ENCODE results near the gene SLC9A3.

DNA sequence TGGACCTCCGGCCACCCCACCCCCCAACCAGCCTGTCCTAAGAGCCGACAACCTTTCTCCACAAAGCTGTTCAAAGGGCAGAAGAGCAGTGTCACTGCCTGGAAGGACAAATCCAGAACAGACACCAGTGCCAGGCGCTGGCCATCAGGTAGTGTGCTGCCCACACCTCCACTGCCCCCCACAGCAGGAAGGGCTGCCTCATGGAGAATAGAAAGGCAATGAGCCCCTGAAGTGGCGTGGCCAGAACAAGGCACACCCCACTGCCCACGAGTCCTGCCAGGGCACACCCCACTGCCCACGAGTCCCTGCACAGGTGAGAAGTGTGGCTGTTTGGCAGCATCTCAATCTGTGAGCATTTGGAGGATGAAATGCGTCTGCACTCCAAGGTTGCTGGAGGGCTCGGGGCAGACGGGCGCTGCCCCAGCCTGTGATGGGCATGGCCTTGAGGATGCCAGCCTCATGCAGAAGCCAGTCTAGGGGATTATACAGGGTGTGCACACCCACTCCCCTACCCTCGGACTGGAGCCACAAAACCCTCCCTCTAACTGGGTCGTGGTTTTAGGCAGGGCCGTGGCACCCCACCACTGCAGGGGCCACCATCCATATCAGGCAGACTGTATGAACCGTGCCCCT is 2.3 kb upstream of the SLC9A3 start:
- TF ChIP-seq, protein P1, sequence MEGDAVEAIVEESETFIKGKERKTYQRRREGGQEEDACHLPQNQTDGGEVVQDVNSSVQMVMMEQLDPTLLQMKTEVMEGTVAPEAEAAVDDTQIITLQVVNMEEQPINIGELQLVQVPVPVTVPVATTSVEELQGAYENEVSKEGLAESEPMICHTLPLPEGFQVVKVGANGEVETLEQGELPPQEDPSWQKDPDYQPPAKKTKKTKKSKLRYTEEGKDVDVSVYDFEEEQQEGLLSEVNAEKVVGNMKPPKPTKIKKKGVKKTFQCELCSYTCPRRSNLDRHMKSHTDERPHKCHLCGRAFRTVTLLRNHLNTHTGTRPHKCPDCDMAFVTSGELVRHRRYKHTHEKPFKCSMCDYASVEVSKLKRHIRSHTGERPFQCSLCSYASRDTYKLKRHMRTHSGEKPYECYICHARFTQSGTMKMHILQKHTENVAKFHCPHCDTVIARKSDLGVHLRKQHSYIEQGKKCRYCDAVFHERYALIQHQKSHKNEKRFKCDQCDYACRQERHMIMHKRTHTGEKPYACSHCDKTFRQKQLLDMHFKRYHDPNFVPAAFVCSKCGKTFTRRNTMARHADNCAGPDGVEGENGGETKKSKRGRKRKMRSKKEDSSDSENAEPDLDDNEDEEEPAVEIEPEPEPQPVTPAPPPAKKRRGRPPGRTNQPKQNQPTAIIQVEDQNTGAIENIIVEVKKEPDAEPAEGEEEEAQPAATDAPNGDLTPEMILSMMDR (IDR thresholded peaks at IDR 0.05) = no peak
- no peak for TF ChIP-seq POLR2A (IDR thresholded peaks at IDR 0.05)
- TF ChIP-seq POLR2AphosphoS5 (IDR thresholded peaks at IDR 0.05) = no peak

All from prostate gland (tissue), 2 donors.